ENCODE results near the gene ZNF101.
"Not testable (repeated sequence)": the region's sequence is repeated elsewhere in the genome, so short reads cannot be mapped to it uniquely, and the experiment has no call there.

The ZNF101 gene

DNA sequence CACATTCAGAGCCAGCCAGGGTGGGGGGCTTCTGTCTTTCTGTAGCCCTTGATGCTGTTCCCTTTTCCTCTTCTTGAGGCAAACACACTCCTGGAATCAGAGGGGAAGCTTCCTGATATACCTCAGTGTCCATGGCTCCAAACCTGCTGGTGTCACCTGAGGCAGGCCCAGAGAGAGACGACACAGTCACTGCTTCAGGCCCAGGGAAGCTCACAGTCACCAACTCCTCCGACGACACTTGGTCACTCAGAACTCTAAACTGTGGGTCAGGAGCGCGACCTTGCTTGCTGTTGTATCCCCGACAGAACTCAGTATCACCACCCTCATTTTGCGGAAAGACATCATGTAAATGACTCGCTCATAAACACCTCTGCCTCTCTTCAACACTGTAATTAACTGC lies 6.3 kb upstream of the ZNF101 start:
- DNase-seq, result no peak

- DNase-seq, result no peak
These were observed 5.8 kb upstream of the ZNF101 start for GRCh38 chr19:19662871-19663255.

DNA sequence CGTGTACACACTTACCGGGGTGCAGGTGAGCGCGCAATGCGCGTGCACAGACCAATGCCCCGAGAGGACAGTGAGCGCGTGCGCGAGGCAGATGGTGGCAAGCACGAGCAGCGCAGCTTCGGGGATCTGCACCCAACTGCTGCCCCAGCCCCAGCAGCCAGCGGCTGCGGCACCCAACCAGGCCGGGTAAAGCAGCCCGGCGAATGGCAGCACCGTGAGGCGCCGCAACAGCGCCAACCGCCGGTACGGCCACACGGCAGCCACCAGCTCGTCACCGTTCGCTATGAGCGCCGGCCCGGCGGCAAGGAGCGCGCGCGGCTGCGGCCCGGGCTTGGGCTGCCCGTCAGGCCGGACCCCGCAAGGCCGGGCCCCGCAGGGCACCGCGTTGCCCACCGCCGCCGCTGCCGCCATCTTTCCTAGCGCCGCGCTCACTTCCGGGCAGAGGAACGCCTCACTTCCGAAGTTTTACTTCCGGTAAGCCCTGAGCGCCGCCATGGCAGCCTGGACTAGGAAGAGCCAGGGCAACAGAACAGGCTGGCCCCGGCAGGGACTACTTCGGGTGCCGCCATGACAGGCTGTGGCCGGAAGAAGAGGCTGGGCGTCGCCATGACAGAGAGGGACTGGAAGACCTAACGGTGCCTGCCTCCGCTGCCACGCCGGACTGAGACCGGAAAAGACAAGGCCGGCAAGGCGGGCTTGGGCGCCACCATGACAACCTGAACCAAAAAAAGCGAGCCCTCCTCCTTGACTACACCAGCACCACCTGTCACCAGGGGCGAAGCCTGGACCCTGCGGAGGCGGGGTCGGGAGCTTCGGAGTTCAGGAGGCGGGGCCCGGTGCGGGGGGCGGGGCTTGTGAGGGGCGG lies 5.2 kb upstream of the ZNF101 start, which contains the start of gene ATP13A1:
ATP13A1 (minus strand) TSS at position 421 of the 865 bp plus-strand sequence; CDS start at position 411, 10 bp downstream.
- peak; percentile 94 for DNase-seq

- DNase-seq, result not testable (repeated sequence)
These were observed 3.2 kb upstream of the ZNF101 start for GRCh38 chr19:19665420-19665948.

DNA sequence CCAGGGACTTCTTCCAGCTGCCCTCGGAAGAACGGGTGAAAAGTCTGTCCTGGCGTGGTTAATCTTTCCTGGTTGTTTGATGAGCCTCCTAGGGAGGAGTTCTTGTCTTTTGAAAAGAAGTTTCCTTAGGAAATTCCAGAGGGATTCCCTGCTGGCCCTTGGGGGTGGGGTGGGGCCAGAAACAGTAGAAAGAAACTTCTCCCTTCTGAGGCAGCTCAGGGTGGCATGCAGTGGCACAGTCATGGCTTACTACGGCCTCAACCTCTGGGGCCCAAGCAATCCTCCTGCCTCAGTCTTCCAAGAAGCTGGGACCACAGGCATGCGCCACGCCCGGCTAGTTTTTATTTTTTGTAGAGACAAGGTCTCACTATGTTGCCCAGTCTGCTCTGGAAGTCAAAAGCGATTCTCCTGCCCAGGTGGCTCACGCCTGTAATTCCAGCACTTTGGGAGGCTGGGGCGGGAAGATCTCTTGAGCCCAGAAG lies 1.5 kb downstream of the ZNF101 start:
- no peak for DNase-seq

GRCh38 chr19:19672816-19673215 lies 4.2 kb downstream of the ZNF101 start:
- DNase-seq, result no peak

- DNase-seq, result no peak
These were observed 5.7 kb downstream of the ZNF101 start for GRCh38 chr19:19674315-19674714.

DNA sequence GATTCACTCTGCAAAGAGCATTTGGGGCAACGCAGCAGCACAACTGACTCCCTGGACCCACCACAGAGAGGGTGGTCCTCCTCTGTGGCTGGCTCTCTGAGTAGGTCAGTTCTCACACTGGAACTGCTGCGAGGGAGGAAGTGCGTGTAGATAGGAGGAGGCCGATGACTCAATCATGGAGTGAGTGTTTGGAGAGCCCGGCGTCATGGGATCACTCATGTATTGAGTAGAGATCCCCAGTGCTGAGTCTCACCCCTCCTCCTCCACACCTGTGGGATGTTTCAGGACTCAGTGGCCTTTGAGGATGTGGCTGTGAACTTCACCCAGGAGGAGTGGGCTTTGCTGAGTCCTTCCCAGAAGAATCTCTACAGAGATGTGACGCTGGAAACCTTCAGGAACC lies 8.9 kb downstream of the ZNF101 start:
- DNase-seq, result no peak

GRCh38 chr19:19679176-19680073 lies 10.8 kb downstream of the ZNF101 start:
- DNase-seq, result no peak

DNA sequence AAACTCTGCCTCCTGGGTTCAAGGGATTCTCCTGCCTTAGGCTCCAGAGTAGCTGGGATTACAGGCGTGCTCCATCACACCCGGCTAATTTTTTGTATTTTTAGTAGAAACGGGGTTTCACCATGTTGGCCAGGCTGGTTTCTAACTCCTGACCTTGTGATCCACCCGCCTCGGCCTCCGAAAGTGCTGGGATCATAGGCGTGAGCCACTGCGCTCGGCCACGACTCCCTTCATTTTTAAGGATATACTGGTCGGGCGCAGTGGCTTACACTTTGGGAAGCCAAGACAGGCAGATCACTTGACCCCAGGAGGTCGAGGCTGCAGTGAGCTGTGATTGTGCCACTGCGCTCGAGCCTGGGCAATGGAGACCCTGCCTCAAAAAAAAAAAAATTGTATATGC lies 17.5 kb downstream of the ZNF101 start:
- DNase-seq, result not testable (repeated sequence)

DNA sequence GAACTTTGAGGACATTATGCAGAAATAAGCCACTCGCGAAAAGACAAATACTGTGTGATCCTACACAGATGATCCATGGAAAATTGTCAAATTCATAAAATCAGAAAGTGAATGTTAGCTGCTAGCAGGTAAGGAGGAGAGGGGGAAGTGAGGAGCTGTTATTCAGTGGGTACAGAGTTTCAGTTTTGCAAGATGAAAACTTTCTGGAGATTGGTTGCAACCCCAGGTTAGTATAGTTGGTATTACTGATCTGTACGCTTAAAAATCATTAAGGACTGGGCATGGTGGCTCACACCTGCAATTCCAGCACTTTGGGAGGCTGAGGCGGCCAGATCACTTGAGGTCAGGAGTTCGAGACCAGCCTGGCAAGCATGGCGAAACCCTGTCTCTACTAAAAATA lies 17.9 kb downstream of the ZNF101 start:
- DNase-seq, result no peak

- DNase-seq, result no peak
These were observed 18.5 kb downstream of the ZNF101 start for GRCh38 chr19:19687090-19687489.

- DNase-seq, result not testable (repeated sequence)
These were observed 20.4 kb downstream of the ZNF101 start for GRCh38 chr19:19689023-19689422.

- DNase-seq, result no peak
These were observed 23.0 kb downstream of the ZNF101 start for GRCh38 chr19:19691683-19692082.

DNA sequence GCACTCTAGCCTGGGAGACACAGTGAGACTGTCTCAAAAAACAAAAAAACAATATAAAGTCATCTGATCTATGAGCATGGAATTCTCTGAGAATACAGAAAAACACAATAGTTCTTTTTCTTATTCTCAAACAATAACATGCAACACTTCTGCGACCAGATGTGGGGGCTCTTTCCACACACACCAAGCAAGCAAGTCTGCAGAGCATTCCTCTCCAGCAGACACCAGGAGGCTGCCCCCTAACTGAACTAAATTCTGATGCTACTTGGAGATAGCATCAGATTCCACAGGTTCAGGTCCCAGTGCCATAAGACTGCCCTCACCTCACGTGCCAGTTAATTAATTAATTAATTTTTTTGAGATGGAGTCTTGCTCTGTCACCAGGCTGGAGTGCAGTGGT lies 27.7 kb downstream of the ZNF101 start:
- DNase-seq, result no peak

- no peak for DNase-seq
These were observed 28.9 kb downstream of the ZNF101 start for GRCh38 chr19:19697589-19697988.

- DNase-seq, result not testable (repeated sequence)
These were observed 31.9 kb downstream of the ZNF101 start for GRCh38 chr19:19700493-19700892.

DNA sequence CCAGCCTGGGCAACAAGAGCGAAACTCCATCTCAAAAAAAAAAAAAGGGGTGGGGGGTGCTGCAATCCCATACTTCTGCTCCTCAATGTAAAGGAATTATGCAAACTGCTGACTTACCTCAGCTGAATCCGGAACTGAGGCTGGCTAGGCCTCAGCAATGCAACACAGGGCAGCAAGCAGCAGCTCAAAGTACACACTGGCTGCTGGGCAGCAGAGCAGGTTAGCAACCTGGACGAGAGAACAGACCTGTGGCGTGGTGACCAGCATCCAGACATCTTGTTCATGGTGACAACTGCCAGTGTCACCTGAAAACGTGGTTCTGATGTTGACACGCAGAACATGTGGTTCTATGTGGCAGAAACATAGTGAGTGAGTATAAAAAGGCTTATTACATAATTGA lies 36.2 kb downstream of the ZNF101 start:
- no peak for DNase-seq

DNA sequence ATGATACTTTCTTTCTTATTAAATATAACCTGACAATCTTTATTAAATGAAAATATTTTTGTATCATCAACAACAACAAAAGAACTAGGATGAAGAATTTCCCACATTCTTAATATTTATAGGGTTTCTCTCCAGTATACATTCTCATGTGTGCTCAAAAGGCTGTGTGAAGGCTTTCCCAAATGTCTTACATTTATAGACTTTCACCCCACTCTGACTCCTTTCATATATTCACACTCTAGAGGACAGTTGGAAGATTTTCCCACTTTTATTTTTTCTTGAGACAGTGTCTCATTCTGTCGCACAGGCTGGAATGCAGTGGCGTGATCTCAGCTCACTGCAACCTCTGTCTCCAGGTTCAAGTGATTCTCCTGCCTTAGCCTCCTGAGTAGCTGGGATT lies 41.9 kb downstream of the ZNF101 start:
- no peak for DNase-seq

DNA sequence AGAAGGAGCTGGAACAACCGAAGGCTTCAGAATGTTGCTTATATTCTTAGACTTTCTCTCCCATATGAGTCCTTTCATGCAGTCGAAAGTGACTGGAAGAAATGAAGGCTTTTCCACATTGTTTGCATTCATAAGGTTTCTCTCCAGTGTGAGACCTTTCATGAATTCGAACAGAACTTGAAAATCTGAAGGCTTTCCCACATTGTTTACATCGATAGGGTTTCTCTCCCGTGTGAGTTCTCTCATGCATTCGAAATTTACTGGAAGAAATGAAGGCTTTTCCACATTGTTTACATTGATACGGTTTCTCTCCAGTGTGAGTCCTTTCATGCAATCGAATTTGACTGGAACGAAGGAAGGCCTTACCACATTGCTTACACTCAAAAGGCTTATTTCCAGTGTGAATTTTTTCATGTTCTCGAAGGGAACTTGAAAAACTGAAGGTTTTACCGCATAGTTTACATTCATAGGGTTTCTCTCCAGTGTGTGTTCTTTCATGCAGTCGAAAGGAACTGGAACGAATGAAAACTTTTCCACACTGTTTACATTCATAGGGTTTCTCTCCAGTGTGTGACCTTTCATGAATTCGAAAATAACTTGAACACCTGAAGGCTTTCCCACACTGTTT lies 42.8 kb downstream of the ZNF101 start:
- no peak for DNase-seq

- DNase-seq, result no peak
These were observed 43.5 kb downstream of the ZNF101 start for GRCh38 chr19:19711934-19712828.

- no peak for DNase-seq
These were observed 51.2 kb downstream of the ZNF101 start for GRCh38 chr19:19719798-19720197.
